Measurements from ENCODE around the gene SCRN2. TPM values are rescaled to one million over a fixed set of nuclear protein-coding genes. Genes with fewer than 3 reads are reported as not detected.

The SCRN2 gene
- total and polyA plus RNA-seq, 3 donors from 2014 or later, result 25.6 to 38.0 (median 31.0) TPM

DNA sequence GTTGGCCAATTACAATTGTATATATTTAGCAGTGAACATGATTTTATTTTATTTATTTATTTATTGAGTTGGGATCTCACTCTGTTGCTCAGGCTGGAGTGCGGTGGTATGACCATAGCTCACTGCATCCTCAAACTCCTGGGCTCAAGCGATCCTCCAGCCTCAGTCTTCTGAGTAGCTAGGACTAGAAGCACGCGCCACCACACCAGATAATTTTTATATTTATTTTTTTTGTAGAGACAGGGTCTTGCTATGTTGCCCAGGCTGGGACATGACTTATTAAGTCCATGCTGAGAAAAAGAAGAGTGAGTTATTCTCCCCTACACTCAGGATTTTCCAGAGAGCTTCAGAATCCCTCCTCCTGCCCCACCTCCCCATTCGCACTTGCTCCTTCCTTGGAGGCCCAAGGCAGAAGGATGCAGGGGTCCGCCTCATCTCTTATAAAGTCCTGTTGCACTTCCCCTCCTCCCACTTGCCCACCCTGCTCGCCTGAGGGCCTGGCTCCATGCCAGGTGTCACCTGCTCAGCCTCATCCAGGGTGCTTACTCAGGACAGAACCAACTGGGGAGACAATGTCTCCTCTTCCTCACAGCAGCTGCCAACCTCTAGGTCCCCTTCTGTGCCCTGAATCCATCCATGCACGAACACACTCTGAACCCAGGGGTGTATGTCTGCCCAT is 38.8 kb upstream of the SCRN2 start:
- Histone ChIP-seq H3K27me3 (no peaks in the 10 kb centered on the region), H3K4me1 (no peaks in the 10 kb centered on the region), H3K9me3 (no peaks in the 10 kb centered on the region), H3K27ac (no peak overlapping the region), H3K4me3 (no peak overlapping the region), H3K36me3 (ENCODE audit: low read depth, missing control alignments) (no peaks in the 10 kb centered on the region)
- intact Hi-C loops (cut with DNase I; ENCODE audit: low total_unique reads), result no loop called here
- TF ChIP-seq, protein P1, sequence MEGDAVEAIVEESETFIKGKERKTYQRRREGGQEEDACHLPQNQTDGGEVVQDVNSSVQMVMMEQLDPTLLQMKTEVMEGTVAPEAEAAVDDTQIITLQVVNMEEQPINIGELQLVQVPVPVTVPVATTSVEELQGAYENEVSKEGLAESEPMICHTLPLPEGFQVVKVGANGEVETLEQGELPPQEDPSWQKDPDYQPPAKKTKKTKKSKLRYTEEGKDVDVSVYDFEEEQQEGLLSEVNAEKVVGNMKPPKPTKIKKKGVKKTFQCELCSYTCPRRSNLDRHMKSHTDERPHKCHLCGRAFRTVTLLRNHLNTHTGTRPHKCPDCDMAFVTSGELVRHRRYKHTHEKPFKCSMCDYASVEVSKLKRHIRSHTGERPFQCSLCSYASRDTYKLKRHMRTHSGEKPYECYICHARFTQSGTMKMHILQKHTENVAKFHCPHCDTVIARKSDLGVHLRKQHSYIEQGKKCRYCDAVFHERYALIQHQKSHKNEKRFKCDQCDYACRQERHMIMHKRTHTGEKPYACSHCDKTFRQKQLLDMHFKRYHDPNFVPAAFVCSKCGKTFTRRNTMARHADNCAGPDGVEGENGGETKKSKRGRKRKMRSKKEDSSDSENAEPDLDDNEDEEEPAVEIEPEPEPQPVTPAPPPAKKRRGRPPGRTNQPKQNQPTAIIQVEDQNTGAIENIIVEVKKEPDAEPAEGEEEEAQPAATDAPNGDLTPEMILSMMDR (IDR thresholded peaks at IDR 0.05), result no peak
- no peak for TF ChIP-seq POLR2A (IDR thresholded peaks at IDR 0.05)
- 81 to 89% methylated on average over 8 of the region's 8 CpGs for WGBS, 2 donors
- DNase-seq, result no peak

DNA sequence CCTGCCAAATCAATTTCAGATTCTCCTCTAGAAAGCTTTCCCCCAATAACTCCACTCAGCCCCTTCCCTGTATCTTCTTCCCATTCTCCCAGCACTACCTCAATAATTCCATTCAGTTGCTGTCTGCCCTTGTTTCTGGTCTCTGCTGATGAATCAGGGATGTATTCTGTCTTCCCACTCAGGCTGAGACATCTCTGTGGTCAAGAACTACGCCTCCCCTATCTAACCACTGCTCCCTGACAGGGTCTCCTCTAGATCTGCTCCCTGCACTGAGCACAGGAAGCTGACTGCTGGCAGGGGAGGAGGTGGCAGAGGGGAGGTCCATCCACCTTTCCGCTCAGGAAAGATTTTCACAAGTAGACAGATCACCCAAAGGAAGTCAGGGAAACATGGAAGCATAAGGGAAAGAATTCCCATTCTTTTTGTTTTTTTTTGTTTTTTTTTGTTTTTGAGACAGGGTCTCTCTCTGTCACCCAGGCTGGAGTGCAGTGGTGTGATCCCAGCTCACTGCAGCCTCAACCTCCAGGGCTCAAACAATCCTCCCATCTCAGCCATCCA is 38.0 kb upstream of the SCRN2 start:
- DNase-seq, result no peak
- H3K27me3 ChIP-seq, result no peaks in the 10 kb centered on the region
- intact Hi-C loops (cut with DNase I; ENCODE audit: low total_unique reads), result no loop called here

GRCh38 chr17:47878203-47879027 is 37.3 kb upstream of the SCRN2 start:
- Histone ChIP-seq H3K4me3 (no peak overlapping the region), H3K27me3 (no peaks in the 10 kb centered on the region), H3K9me3 (no peaks in the 10 kb centered on the region), H3K4me1 (no peaks in the 10 kb centered on the region), H3K27ac (no peak overlapping the region), H3K36me3 (ENCODE audit: low read depth, missing control alignments) (no peaks in the 10 kb centered on the region)
- DNase-seq, result no peak
- TF ChIP-seq, protein P1 (IDR thresholded peaks at IDR 0.05), result no peak
- TF ChIP-seq POLR2A (IDR thresholded peaks at IDR 0.05), result no peak
- intact Hi-C loops (cut with DNase I; ENCODE audit: low total_unique reads), result no loop called here
- 79 to 82% methylated on average over 10 of the region's 10 CpGs for WGBS, 2 donors

More for the DNA sequence above, 38.0 kb upstream of the SCRN2 start:
- TF ChIP-seq, protein P1 (IDR thresholded peaks at IDR 0.05), result no peak
- no peak for TF ChIP-seq POLR2A (IDR thresholded peaks at IDR 0.05)
- WGBS, 2 donors, result 88 to 89% methylated on average over 2 of the region's 2 CpGs
- no peak overlapping the region for H3K4me3 ChIP-seq
- no peaks in the 10 kb centered on the region for H3K9me3 ChIP-seq
- H3K36me3 ChIP-seq (ENCODE audit: low read depth, missing control alignments), result no peaks in the 10 kb centered on the region
- H3K4me1 ChIP-seq, result no peaks in the 10 kb centered on the region
- no peak overlapping the region for H3K27ac ChIP-seq

DNA sequence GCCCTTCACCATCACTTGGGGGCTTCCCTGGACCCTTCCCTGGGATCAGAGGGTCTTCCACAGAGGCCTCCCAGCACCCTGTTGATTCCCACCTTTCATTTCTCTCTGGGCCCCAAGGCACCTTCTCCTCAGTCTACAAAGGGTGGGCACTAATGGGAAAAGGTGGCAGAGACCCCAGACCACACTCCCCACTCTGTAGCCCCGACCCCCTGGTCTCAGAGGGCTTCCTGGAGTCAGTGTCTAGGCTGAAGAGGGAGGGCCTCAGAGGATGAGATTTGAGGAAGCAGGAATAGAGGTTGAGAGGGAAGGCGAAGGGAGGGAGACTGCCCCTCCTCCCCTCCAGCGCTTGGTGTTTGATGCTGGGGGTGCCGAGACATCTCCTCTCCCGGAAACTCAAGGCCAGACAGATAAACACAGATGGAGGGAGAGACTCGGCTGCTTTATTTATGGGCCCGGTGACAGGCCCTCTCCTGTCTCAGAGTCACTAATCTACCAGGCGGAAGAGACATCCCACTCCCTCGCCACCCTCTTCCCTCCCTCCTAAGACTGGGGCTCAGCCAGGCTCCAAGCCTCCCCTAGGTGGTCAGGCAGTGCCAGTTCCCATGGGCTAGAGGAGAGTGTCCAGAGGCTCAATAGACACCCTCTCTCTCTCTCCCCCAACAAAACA is 36.4 kb upstream of the SCRN2 start:
- Histone ChIP-seq H3K27me3 (no peaks in the 10 kb centered on the region), H3K4me3 (no peak overlapping the region), H3K36me3 (ENCODE audit: low read depth, missing control alignments) (no peaks in the 10 kb centered on the region), H3K4me1 (peaks cover 2% of the 10 kb centered on the region), H3K9me3 (no peaks in the 10 kb centered on the region), H3K27ac (no peak overlapping the region)
- 40 to 78% methylated on average over 9 of the region's 9 CpGs for WGBS, 2 donors
- TF ChIP-seq, protein P1 (IDR thresholded peaks at IDR 0.05), result no peak
- TF ChIP-seq POLR2A (IDR thresholded peaks at IDR 0.05), result no peak
- intact Hi-C loops (cut with DNase I; ENCODE audit: low total_unique reads), result no loop called here
- DNase-seq, result no peak
